Left ventricle myocardium inferior (tissue), 1 donor: ENCODE data around the gene CDK5RAP1. TPM values are rescaled to one million over a fixed set of nuclear protein-coding genes. Genes with fewer than 3 reads are reported as not detected.

ENCODE experiments used
- DNase-seq: peaks from one replicate; pipeline ENCODE4 v3.0.0-alpha.2; 2020
- H3K27ac ChIP-seq: fragments of 200-600 bp; replicated peaks from 2 replicates; pipeline ENCODE4 v1.8.0; 2021
- H3K27me3 ChIP-seq: fragments of 200-600 bp; 2 replicates; pipeline ENCODE4 v1.8.0; 2021; ENCODE audit warnings: low read depth
- H3K36me3 ChIP-seq: fragments of 200-600 bp; 2 replicates; pipeline ENCODE4 v1.8.0; 2021
- H3K4me1 ChIP-seq: fragments of 200-600 bp; 2 replicates; pipeline ENCODE4 v1.8.0; 2021
- H3K4me3 ChIP-seq: fragments of 200-600 bp; 2 replicates; pipeline ENCODE4 v1.8.0; 2021; ENCODE audit warnings: mild to moderate bottlenecking, moderate library complexity
- H3K9me3 ChIP-seq: fragments of 200-600 bp; replicated peaks from 2 replicates; pipeline ENCODE4 v1.8.0; 2021
- CTCF ChIP-seq: fragments of 200-600 bp; IDR thresholded peaks from 2 replicates; pipeline ENCODE4 v1.8.0; 2021; ENCODE audit warnings: antibody characterized with exemption, mild to moderate bottlenecking, borderline replicate concordance
- intact Hi-C: fragments of 100-400 bp; cut with micrococcal nuclease; formaldehyde crosslinking; loops from one replicate; pipeline ENCODE4 v1.11.0; 2022
- total RNA-seq: library from RNA; stranded (reverse); fragmentation: NEBNext Ultra II Directional; extraction: Animal tissue kit (Norgen Biotek cat#: 25700); gene quantifications from one replicate; pipeline ENCODE4 v1.2.1, GENCODE V29; 2021
- donor health status: DM: no; HTN: yes; CAD: no; lungs with severe emphysema.

Gene CDK5RAP1
- total RNA-seq, 1 donor from 2014 or later: 19.9 TPM

- Histone ChIP-seq H3K4me1 (no peaks in the 10 kb centered on the region), H3K4me3 (no peak overlapping the region), H3K9me3 (no peaks in the 10 kb centered on the region), H3K36me3 (no peaks in the 10 kb centered on the region), H3K27ac (no peak overlapping the region), H3K27me3 (peaks cover 72% of the 10 kb centered on the region)
- no peak for DNase-seq
- intact Hi-C loops: no loop called here
- no peak for TF ChIP-seq CTCF
Measured at GRCh38 chr20:33333616-33334015, 67.7 kb downstream of the CDK5RAP1 start.

DNA sequence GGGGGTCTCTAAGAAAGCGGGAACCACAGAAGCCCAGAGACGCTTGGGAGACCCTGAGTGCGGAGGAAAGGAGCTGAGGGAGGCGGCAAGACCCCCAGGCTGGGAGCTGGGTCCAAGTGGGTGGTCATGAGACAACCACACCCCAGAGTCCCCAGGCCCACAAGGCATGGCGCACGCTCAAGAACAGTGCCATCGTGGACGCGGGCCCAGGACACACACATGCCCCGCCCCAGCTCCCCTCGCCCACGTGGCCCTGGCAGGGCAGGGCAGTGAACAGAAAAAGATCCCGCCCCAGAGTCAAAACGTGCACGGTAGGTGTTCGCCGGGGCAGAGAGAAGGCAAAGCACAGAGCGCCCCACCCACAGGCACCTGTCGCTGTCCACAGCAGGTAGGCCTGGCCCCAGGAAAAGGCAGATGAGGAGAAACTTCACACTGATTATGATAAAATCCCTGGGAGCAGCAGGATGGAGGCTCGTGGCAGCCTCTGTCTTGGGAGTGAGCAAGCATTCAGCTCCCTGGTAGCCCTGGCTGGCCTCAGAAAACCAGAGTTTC, 68.3 kb downstream of the CDK5RAP1 start:
- no peaks in the 10 kb centered on the region for H3K36me3 ChIP-seq
- DNase-seq: no peak
- no peaks in the 10 kb centered on the region for H3K4me1 ChIP-seq
- H3K9me3 ChIP-seq: no peaks in the 10 kb centered on the region
- no peak for TF ChIP-seq CTCF
- intact Hi-C loops: no loop called here
- H3K4me3 ChIP-seq: no peak overlapping the region
- H3K27me3 ChIP-seq: peaks cover 72% of the 10 kb centered on the region
- no peak overlapping the region for H3K27ac ChIP-seq

- Histone ChIP-seq H3K27me3 (peaks cover 94% of the 10 kb centered on the region), H3K4me1 (no peaks in the 10 kb centered on the region), H3K9me3 (no peaks in the 10 kb centered on the region), H3K27ac (no peak overlapping the region), H3K4me3 (no peak overlapping the region), H3K36me3 (no peaks in the 10 kb centered on the region)
- intact Hi-C loops: no loop called here
- no peak for TF ChIP-seq CTCF
- DNase-seq: no peak
Measured at GRCh38 chr20:33328157-33329137, 72.9 kb downstream of the CDK5RAP1 start.

- Histone ChIP-seq H3K27me3 (peaks cover 95% of the 10 kb centered on the region), H3K36me3 (no peaks in the 10 kb centered on the region), H3K9me3 (no peaks in the 10 kb centered on the region), H3K4me3 (no peak overlapping the region), H3K4me1 (no peaks in the 10 kb centered on the region), H3K27ac (no peak overlapping the region)
- intact Hi-C loops: no loop called here
- no peak for DNase-seq
- TF ChIP-seq CTCF: no peak
Measured at GRCh38 chr20:33325350-33325749, 76.0 kb downstream of the CDK5RAP1 start.

DNA sequence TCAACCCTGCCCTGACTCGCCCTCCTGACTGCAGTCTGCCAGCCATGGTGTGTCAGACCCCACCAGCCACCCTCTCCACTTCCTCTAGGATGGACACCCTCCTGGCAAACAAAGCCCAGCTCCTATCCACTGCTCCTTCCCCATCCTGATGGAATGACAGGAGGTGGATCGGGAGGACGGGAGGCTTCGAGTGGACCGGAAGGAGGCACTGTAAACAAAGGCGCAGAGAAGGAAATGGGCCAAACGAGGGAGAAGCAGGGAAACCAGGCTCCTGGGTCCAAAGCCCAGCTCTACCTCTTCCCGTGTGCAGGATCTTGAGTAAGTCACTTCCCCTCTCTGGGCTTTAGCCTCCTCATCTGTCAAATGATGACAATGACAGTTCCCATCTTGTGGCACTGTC, 78.1 kb downstream of the CDK5RAP1 start:
- Histone ChIP-seq H3K36me3 (no peaks in the 10 kb centered on the region), H3K27me3 (peaks cover 97% of the 10 kb centered on the region), H3K9me3 (no peaks in the 10 kb centered on the region), H3K4me1 (no peaks in the 10 kb centered on the region), H3K4me3 (no peak overlapping the region), H3K27ac (no peak overlapping the region)
- TF ChIP-seq CTCF: no peak
- no peak for DNase-seq
- intact Hi-C loops: no loop called here
